ENCODE measurements around the gene PAK5.

PAK5 gene

GRCh38 chr20:9617940-9618339, 220.9 kb downstream of the PAK5 start:
- TF ChIP-seq CTCF (IDR thresholded peaks at IDR 0.05; ENCODE audit: insufficient read depth, low read depth, low read length, missing control alignments) = peak; percentile 35
- DNase-seq (ENCODE audit: low read depth) = peak; percentile 35

GRCh38 chr20:9616833-9617461, 221.9 kb downstream of the PAK5 start:
- DNase-seq (ENCODE audit: low read depth) = peak; percentile 81
- peak; percentile 79 for TF ChIP-seq CTCF (IDR thresholded peaks at IDR 0.05; ENCODE audit: insufficient read depth, low read depth, low read length, missing control alignments)
- no peak overlapping the region for H3K4me3 ChIP-seq (ENCODE audit: low read depth, low read length)

More at GRCh38 chr20:9617940-9618339, 220.9 kb downstream of the PAK5 start:
- H3K4me3 ChIP-seq (ENCODE audit: low read depth, low read length) = no peak overlapping the region

GRCh38 chr20:9616455-9616805, 222.4 kb downstream of the PAK5 start:
- DNase-seq (ENCODE audit: low read depth) = no peak
- no peak overlapping the region for H3K4me3 ChIP-seq (ENCODE audit: low read depth, low read length)
- no peak for TF ChIP-seq CTCF (IDR thresholded peaks at IDR 0.05; ENCODE audit: insufficient read depth, low read depth, low read length, missing control alignments)

GRCh38 chr20:9615766-9616454, 223.0 kb downstream of the PAK5 start:
- no peak overlapping the region for H3K4me3 ChIP-seq (ENCODE audit: low read depth, low read length)

GRCh38 chr20:9615118-9615517, 223.8 kb downstream of the PAK5 start:
- TF ChIP-seq CTCF (IDR thresholded peaks at IDR 0.05; ENCODE audit: insufficient read depth, low read depth, low read length, missing control alignments) = no peak
- no peak overlapping the region for H3K4me3 ChIP-seq (ENCODE audit: low read depth, low read length)
- DNase-seq (ENCODE audit: low read depth) = no peak

More at GRCh38 chr20:9615766-9616454, 223.0 kb downstream of the PAK5 start:
- TF ChIP-seq CTCF (IDR thresholded peaks at IDR 0.05; ENCODE audit: insufficient read depth, low read depth, low read length, missing control alignments) = no peak
- DNase-seq (ENCODE audit: low read depth) = peak; percentile 73

- H3K4me3 ChIP-seq (ENCODE audit: low read depth, low read length) = no peak overlapping the region
- DNase-seq (ENCODE audit: low read depth) = no peak
- TF ChIP-seq CTCF (IDR thresholded peaks at IDR 0.05; ENCODE audit: insufficient read depth, low read depth, low read length, missing control alignments) = no peak
Observed at GRCh38 chr20:9613871-9614270, 225.0 kb downstream of the PAK5 start.
